ENCODE measurements around the gene ZFP64.
"Not testable (repeated sequence)": the region's sequence is repeated elsewhere in the genome, so short reads cannot be mapped to it uniquely, and the experiment has no call there.

ZFP64 gene

DNA sequence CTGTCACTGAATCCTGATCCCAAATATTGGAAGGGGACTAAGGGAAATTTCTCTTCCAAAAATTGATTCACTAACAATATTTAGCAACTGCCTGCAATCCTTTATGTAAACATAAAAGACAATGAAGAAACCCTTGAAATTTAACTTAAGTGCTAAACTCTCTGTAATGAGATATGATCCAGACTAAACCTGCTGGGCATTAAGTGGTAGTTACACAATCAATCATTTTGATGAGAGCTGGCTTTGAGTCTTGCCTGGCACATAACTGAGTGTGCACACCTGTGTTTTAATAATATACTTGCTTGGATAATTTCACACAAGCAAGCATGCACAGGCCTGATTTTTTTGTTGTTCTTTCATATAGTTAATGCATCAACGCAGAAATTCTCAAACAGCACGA, 9.8 kb upstream of the ZFP64 start:
- DNase-seq: peak; percentile 87 to 99 (median 90)

DNA sequence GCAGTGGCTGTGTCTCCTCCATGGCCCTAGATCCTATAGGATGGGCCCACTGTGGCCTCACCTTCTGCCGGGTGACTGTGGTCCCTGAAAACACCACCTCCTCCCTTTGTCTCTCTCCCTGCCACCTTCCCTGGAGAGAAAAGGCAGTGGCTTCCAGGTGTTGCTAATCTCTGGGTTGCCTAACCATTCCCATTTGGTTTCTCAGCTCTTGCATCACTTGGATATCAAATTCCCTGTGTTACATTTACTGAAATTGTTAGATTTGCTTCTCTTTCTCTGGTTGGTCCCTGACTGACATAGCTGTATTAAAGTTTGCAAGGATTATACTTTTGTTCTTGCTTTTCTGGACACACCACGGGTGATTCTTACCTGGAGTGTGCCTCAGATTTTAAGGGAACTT, 9.3 kb upstream of the ZFP64 start:
- DNase-seq: peak; percentile 44 to 90 (median 84)

DNA sequence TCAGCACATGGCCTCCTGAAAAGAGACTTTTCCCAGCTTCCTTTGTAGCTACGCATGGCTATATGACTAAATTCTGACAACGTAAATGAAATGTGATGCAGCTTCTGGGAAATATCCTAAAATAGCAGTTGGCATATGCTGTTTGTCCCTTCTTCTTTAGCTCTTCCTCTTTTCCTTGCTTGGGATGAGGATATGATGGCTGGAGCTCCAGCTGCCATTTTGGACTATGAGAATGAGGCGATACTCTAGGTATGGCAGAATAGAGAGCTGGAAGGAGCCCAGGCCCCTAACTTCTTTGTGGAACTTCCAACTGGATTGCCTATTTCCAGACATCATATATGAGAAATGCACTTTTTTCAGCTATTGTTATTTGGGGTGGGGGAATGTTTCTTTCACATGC, 5.3 kb upstream of the ZFP64 start:
- DNase-seq: no peak

DNA sequence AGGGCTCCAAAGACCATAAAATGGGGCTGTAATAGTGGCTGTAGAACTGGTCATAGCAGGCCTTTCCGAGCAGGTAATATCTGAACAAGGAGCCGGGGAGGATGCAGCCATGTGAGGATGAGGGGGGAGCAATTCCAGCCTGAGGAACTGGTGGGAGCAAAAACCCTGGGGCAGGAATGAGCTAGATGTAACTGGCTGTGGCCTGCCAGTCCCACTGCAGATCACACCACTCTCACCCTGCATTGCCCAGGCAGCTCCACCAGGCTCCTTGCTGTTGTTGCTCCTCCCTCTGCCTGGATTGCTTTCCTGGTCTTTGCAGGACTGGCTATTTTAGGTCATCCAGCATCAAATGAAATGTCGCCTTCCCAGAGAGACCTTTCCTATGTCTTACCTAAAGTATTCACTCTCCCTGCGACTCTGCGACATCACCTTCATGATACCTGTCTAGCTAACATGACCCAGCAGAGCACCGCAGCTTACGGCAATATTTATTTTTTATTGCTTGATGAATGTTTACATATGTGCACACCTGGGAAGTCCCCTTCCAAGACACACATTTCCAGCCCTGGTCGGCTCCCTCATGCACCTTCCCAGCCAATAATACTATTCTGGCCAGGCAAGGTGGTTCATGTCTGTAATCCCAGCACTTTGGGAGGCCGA, 2.4 kb upstream of the ZFP64 start:
- no peak for DNase-seq

DNA sequence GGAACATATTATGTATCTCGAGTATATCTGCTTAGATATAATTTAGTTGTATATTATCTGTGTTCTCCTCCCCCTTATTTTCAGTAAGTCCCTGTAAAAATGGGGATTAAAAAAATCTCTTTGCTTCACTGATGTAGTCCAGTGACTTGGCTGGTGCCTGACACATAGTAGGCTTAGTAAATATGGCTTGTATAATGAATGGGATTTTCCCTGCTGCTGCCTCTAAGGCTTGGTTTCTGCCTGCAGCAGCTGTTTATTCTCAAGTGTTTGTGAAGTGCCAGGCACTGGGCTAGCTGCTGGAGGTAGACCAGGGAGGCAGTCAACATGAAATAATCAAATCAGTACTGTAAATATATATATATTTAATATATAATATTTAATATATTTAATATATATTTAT, 1.6 kb upstream of the ZFP64 start:
- peak; percentile 16 to 72 (median 38) for DNase-seq

DNA sequence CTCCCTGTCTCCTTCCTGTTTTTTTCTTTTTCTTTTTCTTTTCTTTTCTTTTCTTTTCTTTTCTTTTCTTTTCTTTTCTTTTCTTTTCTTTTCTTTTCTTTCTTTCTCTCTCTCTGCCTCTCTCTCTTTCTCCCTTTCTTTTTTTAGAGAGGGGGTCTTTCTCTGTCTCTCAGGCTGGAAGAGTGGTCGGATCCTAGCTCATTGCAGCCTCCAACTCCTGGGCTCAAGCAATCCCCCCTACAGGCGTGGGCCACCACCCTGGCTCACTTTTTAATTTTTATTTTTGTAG, 1.1 kb upstream of the ZFP64 start:
- DNase-seq: not testable (repeated sequence)

DNA sequence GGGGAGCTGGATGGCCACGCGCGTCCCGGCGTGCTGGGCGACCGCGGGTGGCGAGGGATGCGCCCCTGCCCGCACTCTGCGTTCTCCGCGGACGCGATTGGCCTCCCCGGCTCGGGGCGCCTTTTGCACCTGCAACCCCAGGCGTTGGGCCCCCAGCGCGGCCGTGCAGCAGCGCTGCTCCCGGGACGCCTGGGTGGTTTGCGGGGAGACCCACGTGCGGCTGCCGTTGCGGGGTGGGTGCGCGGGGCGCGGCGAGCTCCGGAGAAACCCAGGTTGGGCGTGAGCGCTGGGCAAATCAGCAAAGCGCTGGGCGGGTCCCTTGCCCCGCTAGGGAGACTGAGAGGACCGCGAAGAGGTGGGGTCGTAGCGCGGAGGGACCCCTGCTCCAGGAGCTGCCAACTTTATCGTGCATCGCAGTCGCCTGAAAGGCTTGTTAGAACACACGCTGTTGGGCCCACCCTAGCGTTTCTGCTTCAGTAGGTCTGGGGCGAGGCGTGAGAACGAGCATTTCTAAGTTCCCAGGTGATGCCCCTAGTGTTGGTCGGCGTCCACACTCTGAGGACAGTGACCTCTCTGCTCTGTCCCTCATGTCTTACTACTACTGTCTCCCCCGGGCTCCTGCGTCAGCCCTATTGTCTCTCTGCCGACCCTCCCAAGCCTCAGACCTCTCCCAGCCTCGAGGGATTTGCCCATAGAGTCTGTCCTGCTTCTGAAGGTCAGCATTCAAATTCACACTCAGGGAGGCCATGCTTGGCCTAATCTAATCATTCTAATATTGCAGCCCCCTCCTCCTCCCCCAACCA, 538 bp upstream of the ZFP64 start:
- peak; percentile 18 to 91 (median 79) for DNase-seq

DNA sequence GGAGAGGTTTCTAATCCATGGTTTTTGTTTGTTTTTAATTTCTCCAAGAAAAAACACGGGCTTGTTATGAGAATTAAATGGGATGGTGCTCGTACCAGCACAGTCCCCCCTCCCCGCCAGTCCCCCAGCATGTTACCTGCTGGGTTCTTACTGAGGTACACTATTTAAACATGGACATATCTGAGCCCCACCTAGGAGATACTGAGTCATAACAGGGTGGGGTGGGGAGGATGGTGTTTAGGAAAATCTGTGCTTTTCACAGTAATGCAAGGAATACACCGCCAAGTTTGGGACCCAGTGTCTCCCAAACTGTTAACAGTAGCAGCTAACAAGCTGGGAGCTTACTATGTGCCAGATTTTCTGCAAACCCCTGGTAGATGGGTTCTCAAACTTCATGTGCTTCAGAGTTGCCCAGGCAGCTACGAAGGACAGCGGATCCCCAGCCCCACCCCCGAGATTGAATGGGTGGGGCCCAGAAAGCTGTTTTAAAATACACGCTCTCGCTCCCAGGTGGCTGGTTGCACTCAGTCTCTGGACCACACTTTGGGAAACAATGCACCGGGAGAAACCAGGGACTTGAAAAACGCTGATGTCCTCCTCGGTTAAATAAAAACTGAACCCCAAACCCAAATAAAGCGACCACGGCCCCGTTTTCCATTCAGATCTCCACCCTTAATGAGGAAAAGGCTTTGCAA, 995 bp downstream of the ZFP64 start:
- DNase-seq: peak; percentile 52 to 74 (median 64)

DNA sequence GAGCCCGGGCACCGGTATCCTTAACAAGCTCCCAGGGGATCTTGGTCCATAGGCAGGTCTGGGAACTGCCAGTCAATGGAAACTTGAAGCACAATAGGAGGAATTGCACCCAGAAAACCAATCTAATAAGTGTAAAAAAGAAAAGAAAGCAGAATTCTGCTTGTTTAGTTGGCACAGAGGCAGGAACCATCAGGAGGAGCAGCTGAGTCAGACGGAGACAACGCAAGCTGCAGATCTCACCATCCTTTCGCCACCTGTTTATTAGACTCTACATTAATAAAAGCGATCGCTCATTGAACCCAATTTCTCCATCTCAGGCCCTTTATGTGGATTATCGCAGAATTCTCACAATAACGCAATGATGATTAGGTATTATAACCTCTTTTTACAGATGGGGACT, 9.8 kb downstream of the ZFP64 start:
- no peak for DNase-seq

DNA sequence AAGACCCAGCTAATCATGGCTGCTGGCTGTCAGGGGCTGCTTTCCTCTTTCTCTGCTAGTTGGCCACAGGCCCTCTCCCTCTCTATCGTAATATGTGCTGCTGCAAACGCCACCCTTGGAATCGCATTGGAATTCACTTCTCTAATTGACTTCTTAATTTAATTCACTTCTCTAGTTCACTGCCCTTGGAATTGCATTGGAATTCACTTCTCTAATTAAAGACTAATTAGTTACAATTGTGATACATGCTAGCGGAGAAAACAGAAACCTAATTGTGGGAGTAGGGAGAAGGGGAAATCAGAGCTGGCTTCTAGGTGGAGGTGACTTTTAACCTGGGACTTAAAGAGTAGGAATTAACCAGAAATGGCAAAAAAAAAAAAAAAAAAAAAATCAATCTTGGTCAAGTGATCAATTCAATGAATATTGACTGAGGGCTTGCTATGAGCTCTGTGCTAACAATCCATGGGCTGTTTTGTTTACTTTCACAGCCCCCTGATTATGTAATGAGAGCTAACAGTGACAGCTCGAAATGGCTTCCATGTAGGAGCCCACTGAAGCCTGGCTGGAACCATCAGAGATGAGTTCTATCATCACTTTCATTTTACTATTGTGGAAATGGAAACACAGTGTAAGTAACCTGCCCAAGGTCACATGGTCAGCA, 11.3 kb downstream of the ZFP64 start:
- DNase-seq: no peak

DNA sequence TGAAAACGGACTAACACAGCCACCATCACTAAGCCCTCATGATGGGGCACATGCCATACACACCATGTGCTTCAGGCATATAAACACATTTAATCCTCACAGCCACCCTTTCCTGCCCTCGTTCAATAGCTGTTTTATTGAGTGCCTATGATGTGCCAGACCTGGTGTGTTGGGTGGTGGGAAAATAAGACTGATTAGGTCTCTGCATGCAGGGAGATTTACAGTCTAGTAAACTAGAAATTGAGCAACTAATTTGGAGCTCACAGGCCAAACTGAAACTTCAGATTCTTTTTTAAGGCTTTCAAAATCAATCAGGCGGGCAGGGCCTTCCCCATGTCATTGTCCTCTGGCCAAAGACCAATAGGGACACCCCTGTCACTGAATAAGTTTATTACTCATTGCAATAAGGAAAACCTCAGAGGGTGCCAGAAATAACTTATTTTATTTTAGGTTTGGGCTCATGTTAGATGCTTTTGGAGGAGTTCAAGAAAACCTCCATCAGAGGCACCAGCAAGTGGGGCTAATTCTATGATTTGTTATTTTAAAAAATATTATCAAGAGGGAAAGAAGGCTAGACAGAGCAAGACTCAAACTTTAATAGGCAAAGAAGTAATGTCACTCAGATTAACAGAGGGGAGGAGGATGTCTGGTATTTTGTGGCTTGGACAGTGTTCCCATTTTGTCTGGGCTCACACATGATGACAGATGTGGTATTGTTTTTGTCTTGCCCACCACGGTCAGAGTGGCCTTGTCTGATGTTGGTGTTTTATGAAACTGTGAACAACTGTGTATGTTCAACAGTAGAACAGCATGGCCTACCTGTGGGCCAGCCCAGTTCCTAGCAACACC, 12.0 kb downstream of the ZFP64 start:
- DNase-seq: no peak

DNA sequence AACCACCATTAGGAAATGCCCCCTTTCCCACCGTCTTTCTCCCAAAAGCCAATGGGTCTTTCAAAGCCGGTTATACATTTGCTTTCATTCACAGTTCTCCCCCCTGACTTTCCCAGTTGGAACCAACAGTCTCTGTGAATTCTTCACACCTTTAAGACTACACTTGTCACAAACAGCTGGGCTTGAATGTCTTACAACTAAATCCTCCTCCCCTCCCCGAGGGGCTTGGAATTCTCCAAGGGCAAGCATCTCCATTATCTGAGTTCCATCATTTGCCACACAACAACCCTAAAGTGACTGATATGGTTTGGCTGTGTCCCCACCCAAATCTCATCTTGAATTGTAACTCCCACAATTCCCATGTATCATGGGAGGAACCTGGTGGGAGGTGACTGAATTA, 12.9 kb downstream of the ZFP64 start:
- no peak for DNase-seq

DNA sequence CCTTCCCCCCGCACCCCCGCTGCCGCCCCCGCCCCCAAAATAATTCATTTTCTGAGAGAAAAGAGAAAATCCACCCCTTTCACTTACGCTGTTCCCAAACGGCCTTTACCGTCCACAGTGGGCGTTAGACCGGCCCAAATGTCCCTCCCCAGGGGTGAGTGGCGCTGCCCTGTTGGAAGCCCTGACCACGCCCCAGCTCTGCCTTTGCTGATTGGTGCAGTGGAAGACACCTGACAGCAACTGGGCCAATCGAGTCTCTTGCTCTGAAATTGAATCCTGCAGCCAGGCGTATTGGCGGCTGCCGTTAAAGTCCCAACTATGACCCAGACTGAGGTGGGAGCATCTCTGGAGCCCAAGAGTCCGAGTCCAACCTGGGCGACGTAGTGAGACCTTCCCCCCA, 15.7 kb downstream of the ZFP64 start:
- DNase-seq: no peak

DNA sequence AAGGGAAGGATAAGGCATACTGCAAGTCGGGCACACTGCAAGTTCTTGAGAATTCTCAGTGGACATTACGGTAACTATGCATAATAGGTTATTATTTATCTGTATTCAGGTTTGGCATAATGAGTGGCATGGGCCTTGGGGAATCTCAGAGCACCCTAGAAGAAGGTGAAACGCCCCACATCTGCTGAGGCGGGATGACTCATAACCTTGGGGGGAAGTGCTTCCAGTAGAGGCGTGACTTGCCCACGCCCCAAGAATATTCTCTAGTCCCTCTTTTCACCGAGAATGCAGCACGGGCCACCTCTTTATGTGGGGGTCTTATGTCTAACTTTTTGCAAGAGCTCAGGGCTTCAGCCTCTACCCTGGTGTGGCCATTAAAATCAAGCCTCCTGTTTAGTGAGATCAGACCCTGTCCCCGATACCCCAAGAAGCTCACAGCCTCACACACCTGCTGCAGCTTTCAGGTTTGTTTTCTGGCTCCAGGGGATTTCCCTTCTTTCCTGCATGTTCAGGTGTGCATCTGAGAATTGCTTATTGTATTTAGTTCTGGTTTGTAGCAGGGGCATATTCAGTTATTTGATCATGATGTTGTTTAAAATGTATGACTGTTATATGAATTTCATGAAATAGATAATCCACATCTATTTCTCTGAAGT, 19.1 kb downstream of the ZFP64 start:
- DNase-seq: no peak

DNA sequence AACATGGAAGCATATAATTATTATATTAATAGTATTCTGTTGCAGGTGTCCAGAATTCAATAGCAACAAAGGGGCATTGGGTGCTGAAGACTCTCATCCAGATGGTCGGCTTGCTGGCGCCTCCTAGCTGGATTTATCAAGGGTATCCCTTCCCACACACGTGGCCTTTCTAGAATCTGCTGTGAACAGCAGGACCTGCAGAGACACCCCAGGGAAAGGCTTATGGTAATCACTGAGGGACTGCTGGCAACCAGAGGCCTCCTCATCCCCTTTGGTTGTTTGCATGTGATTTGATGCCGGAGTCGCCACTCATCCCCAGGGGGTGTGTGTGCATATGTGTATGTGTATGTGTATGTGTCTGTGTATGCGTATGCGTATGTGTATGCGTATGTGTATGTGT, 20.6 kb downstream of the ZFP64 start:
- DNase-seq: no peak

DNA sequence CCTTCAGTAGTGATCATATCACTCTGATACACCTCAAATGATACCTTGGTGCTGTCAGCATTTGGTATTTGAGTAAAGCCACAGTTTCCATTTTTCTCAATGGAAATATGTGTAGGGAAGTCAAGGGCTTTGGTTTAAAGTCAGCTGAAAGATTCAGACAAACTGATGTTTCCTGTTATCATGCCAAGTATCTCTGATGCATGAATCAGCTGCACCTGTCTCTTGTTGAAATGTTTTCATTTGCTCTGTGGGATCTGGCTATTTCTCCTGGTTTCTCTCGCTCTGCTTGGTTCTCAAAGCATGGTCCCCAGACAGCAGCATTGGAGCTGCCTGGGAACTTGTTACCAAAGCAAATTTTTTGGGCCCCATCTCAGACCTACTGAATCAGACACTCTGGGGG, 23.5 kb downstream of the ZFP64 start:
- DNase-seq: peak in 1 of 3 experiments; percentile 18

DNA sequence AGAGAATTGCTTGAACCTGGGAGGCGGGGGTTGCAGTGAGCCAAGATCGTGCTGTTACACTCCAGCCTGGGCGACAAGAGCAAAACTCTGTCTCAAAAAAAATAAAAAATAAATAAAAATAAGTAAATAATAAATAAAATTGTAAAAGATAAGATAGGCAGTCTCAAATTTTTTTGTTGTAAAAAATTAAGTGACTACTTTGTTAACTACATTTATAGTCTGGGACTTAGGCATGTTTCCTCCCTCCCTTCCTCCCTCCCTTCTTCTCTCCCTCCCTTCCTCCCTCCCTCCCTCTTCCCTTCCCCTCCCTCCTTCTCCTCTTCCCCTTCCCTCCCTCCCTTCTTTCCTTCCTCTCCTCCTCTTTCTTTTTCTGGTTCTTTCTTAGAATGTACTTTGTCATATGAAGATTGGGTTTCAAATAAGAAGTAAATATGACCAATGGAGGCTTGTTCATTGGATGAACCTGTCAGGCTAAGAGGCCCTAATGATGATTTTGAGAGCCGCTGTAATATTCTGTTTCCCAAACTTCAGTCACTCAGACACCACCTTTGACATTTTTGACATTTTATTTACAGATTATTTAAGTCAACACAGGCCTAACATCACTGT, 24.2 kb downstream of the ZFP64 start:
- no peak for DNase-seq

DNA sequence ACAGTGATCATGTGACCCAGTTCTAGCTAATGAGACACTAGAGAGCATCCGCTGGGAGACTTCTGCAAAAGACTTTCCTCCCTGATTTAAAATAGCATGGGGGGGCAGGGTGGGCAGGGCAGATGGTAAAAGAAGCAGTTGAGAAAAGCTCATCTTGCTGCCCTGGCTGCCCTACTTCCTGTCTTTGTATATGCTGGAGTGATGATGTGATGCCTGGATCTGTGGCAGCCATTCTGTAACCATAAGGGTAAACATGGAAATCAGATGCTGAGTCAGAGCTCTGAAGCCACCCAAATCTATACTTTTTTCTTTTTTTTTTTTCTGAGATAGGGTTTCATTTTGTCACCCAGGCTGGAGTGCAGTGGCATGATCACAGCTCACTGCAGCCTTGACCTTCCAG, 25.4 kb downstream of the ZFP64 start:
- no peak for DNase-seq

DNA sequence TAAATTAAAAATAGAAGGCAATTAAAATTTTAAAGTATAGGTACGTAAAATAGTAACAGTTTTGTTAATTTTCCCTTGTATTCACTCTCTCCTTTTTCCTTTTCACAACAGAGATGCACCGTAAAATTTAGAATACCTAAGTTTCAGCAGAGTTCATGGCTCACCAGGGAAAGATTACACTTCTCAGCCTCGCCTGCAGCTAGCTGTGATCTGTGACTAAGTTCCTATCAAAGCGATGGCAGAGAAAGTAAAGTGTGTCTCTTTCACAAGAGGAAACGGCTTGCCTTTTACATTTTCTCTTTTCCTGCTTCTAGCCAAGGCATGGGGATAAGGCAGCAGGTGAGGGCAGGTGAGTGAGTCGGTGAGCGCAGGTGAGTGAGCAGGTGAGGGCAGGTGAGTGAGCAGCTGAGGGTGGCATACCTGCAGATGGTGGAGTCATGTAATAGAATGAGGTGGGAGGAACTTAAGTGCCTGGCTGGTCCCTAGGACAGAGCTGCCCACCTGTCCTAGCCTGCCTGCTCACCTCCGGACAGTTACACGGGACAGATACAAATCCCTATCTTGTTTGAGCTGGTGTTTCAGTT, 30.9 kb downstream of the ZFP64 start:
- no peak for DNase-seq

DNA sequence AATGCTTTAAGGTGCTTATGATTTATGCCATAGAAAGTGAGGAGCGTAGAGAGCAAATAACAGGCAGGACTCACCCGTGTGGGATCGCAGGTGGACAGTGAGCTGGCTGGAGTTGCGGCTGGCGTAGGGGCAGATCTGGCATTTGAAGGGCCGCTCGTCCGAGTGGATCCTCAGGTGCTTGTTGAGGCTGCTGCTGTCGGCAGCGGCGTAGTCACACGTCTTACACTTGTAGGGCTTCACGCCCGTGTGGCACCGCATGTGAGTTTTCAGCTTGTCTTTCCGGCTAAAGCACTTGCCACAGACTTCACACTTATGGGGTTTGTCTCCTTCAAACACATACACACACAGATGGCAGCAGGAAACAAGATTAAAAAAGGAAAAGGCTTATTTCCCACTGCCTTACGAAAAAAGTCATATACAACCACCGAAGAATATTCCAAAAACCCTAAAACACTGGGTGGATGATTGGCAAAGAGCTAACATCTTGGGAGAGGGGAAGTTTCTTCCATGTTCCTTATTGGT, 31.5 kb downstream of the ZFP64 start:
- no peak for DNase-seq

DNA sequence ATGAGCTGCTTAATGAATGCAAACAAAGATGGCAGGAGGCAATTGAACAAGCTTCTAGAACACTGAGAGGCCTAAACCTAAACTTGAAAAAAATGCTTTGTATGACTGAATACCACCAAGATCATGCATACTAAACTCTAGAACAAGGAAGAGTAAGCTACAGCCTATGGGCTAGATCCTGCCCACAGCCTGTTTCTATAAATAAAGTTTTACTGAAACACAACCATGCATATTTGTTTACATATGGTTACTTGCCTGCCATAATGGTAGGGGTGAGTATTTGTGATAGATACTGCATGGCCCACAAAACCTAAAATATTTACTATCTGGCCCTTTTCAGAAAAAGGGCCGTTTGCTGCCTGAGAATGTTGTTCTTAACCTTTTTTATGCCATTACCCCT, 37.0 kb downstream of the ZFP64 start:
- DNase-seq: no peak

All from NCI-H1417 (cell line).